Measurements from ENCODE around the gene MTR.
"Not testable (repeated sequence)": the region's sequence is repeated elsewhere in the genome, so short reads cannot be mapped to it uniquely, and the experiment has no call there.

Gene MTR

GRCh38 chr1:236835491-236835890 lies 40.4 kb downstream of the MTR start:
- no peak for DNase-seq

- no peak for DNase-seq
Measured at GRCh38 chr1:236836157-236836556, 41.1 kb downstream of the MTR start.

GRCh38 chr1:236837115-236837514 lies 42.0 kb downstream of the MTR start:
- no peak for DNase-seq

GRCh38 chr1:236837897-236838296 lies 42.8 kb downstream of the MTR start:
- DNase-seq = no peak

- no peak for DNase-seq
Measured at GRCh38 chr1:236841341-236841740, 46.2 kb downstream of the MTR start.

GRCh38 chr1:236844499-236845271 lies 49.6 kb downstream of the MTR start:
- no peak for DNase-seq

- no peak for DNase-seq
Measured at GRCh38 chr1:236845830-236846229, 50.7 kb downstream of the MTR start.

- DNase-seq = no peak
Measured at GRCh38 chr1:236848274-236848923, 53.3 kb downstream of the MTR start.

- no peak for DNase-seq
Measured at GRCh38 chr1:236850077-236850979, 55.2 kb downstream of the MTR start.

- no peak for DNase-seq
Measured at GRCh38 chr1:236851871-236852270, 56.8 kb downstream of the MTR start.

- DNase-seq = no peak
Measured at GRCh38 chr1:236853921-236854604, 59.0 kb downstream of the MTR start.

GRCh38 chr1:236854605-236854983 lies 59.5 kb downstream of the MTR start:
- DNase-seq = no peak

- not testable (repeated sequence) for DNase-seq
Measured at GRCh38 chr1:236856649-236857048, 61.6 kb downstream of the MTR start.

- no peak for DNase-seq
Measured at GRCh38 chr1:236858165-236858564, 63.1 kb downstream of the MTR start.

- no peak for DNase-seq
Measured at GRCh38 chr1:236860101-236860500, 65.0 kb downstream of the MTR start.

- no peak for DNase-seq
Measured at GRCh38 chr1:236860674-236861073, 65.6 kb downstream of the MTR start.

- DNase-seq = no peak
Measured at GRCh38 chr1:236861560-236862218, 66.6 kb downstream of the MTR start.

GRCh38 chr1:236862219-236862591 lies 67.1 kb downstream of the MTR start:
- no peak for DNase-seq

- no peak for DNase-seq
Measured at GRCh38 chr1:236862615-236863211, 67.6 kb downstream of the MTR start.

GRCh38 chr1:236864211-236864610 lies 69.1 kb downstream of the MTR start:
- DNase-seq = no peak

- no peak for DNase-seq
Measured at GRCh38 chr1:236864996-236865817, 70.1 kb downstream of the MTR start.
